Astrocyte (in vitro differentiated cells and primary cell): ENCODE measurements around the gene AKR1C3. TPM values are rescaled to one million over a fixed set of nuclear protein-coding genes. Genes with fewer than 3 reads are reported as not detected.

Experiments used
- DNase-seq: peaks from one replicate; pipeline ENCODE4 v3.0.0-alpha.2; 2010; ENCODE audit warnings: low read depth
- FAIRE-seq: peaks from 2 replicates; lab custom pipeline; 2011; peaks lifted over from hg19 to GRCh38; lab: Jason Lieb, UNC
- H2AFZ ChIP-seq: 2 replicates; pipeline ENCODE4 v1.6.0; 2012; ENCODE audit warnings: low read depth, low read length, inconsistent platforms
- H3K27ac ChIP-seq: 2 replicates; pipeline ENCODE4 v1.5.1; 2011; ENCODE audit warnings: low read depth, low read length, inconsistent platforms
- H3K27me3 ChIP-seq: 2 replicates; pipeline ENCODE4 v1.6.0; 2011; ENCODE audit warnings: low read length, inconsistent platforms; ENCODE audit not compliant: insufficient read depth
- H3K36me3 ChIP-seq: 2 replicates; pipeline ENCODE4 v1.5.1; 2011; ENCODE audit warnings: low read length, inconsistent platforms; ENCODE audit not compliant: insufficient read depth
- H3K4me1 ChIP-seq: 2 replicates; pipeline ENCODE4 v1.5.1; 2011; ENCODE audit warnings: low read length, inconsistent platforms; ENCODE audit not compliant: insufficient read depth
- H3K4me2 ChIP-seq: 2 replicates; pipeline ENCODE4 v1.6.0; 2012; ENCODE audit warnings: low read length, inconsistent platforms
- H3K4me3 ChIP-seq: 2 replicates; pipeline ENCODE4 v1.5.1; 2011; ENCODE audit warnings: low read depth, mild to moderate bottlenecking, low read length, inconsistent platforms; ENCODE audit not compliant: insufficient read depth
- H3K79me2 ChIP-seq: 2 replicates; pipeline ENCODE4 v1.6.0; 2012; ENCODE audit warnings: mild to moderate bottlenecking, low read length, inconsistent platforms; ENCODE audit not compliant: insufficient read depth
- H3K9ac ChIP-seq: 2 replicates; pipeline ENCODE4 v1.6.0; 2012; ENCODE audit warnings: mild to moderate bottlenecking, low read length, inconsistent platforms
- H3K9me3 ChIP-seq: 2 replicates; pipeline ENCODE4 v1.5.1; 2012; ENCODE audit warnings: low read depth, mild to moderate bottlenecking, low read length, inconsistent platforms; ENCODE audit not compliant: insufficient read depth
- H4K20me1 ChIP-seq: 2 replicates; pipeline ENCODE4 v1.6.0; 2012; ENCODE audit warnings: low read length, inconsistent platforms; ENCODE audit not compliant: insufficient read depth
- H3K27ac Mint-ChIP-seq: one replicate; pipeline ENCODE4 v1.8.0; 2021; ENCODE audit warnings: mild to moderate bottlenecking, mixed read lengths; ENCODE audit not compliant: unreplicated experiment
- H3K27me3 Mint-ChIP-seq: one replicate; pipeline ENCODE4 v1.8.0; 2021; ENCODE audit warnings: low read depth, mixed read lengths; ENCODE audit not compliant: unreplicated experiment
- H3K36me3 Mint-ChIP-seq: one replicate; pipeline ENCODE4 v1.8.0; 2021; ENCODE audit warnings: low read depth, mixed read lengths; ENCODE audit not compliant: unreplicated experiment
- H3K4me1 Mint-ChIP-seq: one replicate; pipeline ENCODE4 v1.8.0; 2021; ENCODE audit warnings: low read depth, mixed read lengths; ENCODE audit not compliant: unreplicated experiment
- H3K4me3 Mint-ChIP-seq: one replicate; pipeline ENCODE4 v1.8.0; 2021; ENCODE audit warnings: mild to moderate bottlenecking, moderate library complexity, mixed read lengths; ENCODE audit not compliant: unreplicated experiment
- H3K9me3 Mint-ChIP-seq: one replicate; pipeline ENCODE4 v1.8.0; 2021; ENCODE audit warnings: mild to moderate bottlenecking, mixed read lengths; ENCODE audit not compliant: unreplicated experiment
- CTCF ChIP-seq: IDR thresholded peaks from 2 replicates; pipeline ENCODE4 v1.5.1; 2011; ENCODE audit warnings: low read depth, mild to moderate bottlenecking, inconsistent platforms, low read length, moderate library complexity; ENCODE audit not compliant: insufficient read depth
- EZH2 ChIP-seq: IDR thresholded peaks from 2 replicates; pipeline ENCODE4 v1.6.1; 2012; ENCODE audit warnings: mild to moderate bottlenecking, low read length, inconsistent platforms; ENCODE audit not compliant: insufficient read depth
- total RNA-seq: library from RNA; stranded (reverse); gene quantifications from 2 replicates; pipeline ENCODE4 v1.2.1, GENCODE V29; 2021

AKR1C3 gene
- total RNA-seq, 1 donor from 2014 or later: 0.43 TPM

GRCh38 chr10:5103481-5103880, 9.3 kb downstream of the AKR1C3 start:
- H3K4me1 Mint-ChIP-seq: no peaks in the 10 kb centered on the region
- Histone ChIP-seq H3K4me2 (no peak overlapping the region), H3K27me3 (no peaks in the 10 kb centered on the region), H3K27ac (no peak overlapping the region), H3K9me3 (no peaks in the 10 kb centered on the region), H3K4me1 (no peaks in the 10 kb centered on the region), H4K20me1 (no peaks in the 10 kb centered on the region), H3K9ac (no peak overlapping the region), H2AFZ (no peak overlapping the region), H3K36me3 (no peaks in the 10 kb centered on the region), H3K79me2 (no peaks in the 10 kb centered on the region), H3K4me3 (no peak overlapping the region)
- H3K27ac Mint-ChIP-seq: no peak overlapping the region
- H3K4me3 Mint-ChIP-seq: no peak overlapping the region
- no peak for TF ChIP-seq CTCF
- TF ChIP-seq EZH2: no peak
- FAIRE-seq: no peak
- no peak for DNase-seq
- H3K36me3 Mint-ChIP-seq: no peaks in the 10 kb centered on the region
- H3K9me3 Mint-ChIP-seq: no peaks in the 10 kb centered on the region
- H3K27me3 Mint-ChIP-seq: peaks cover 3% of the 10 kb centered on the region

GRCh38 chr10:5105626-5106025, 11.4 kb downstream of the AKR1C3 start:
- H4K20me1 ChIP-seq: no peaks in the 10 kb centered on the region
- H3K4me1 ChIP-seq: no peaks in the 10 kb centered on the region
- H3K9ac ChIP-seq: no peak overlapping the region
- H3K79me2 ChIP-seq: no peaks in the 10 kb centered on the region
- no peak for TF ChIP-seq CTCF
- TF ChIP-seq EZH2: no peak
- H3K4me3 ChIP-seq: no peak overlapping the region
- Mint-ChIP-seq H3K4me3 (no peak overlapping the region), H3K27ac (no peak overlapping the region), H3K27me3 (no peaks in the 10 kb centered on the region), H3K9me3 (peaks cover 1% of the 10 kb centered on the region), H3K36me3 (no peaks in the 10 kb centered on the region), H3K4me1 (no peaks in the 10 kb centered on the region)
- no peak overlapping the region for H3K4me2 ChIP-seq
- no peak overlapping the region for H2AFZ ChIP-seq
- FAIRE-seq: no peak
- H3K36me3 ChIP-seq: no peaks in the 10 kb centered on the region
- no peak overlapping the region for H3K27ac ChIP-seq
- no peaks in the 10 kb centered on the region for H3K27me3 ChIP-seq
- DNase-seq: no peak
- H3K9me3 ChIP-seq: no peaks in the 10 kb centered on the region

GRCh38 chr10:5106553-5106952, 12.3 kb downstream of the AKR1C3 start:
- TF ChIP-seq EZH2: no peak
- no peak for TF ChIP-seq CTCF
- H3K4me1 Mint-ChIP-seq: no peaks in the 10 kb centered on the region
- no peak overlapping the region for H3K9ac ChIP-seq
- H3K27me3 Mint-ChIP-seq: no peaks in the 10 kb centered on the region
- DNase-seq (no peak), FAIRE-seq (no peak)
- H3K9me3 Mint-ChIP-seq: peaks cover 3% of the 10 kb centered on the region
- no peaks in the 10 kb centered on the region for H3K27me3 ChIP-seq
- H2AFZ ChIP-seq: no peak overlapping the region
- H3K27ac ChIP-seq: no peak overlapping the region
- no peaks in the 10 kb centered on the region for H3K4me1 ChIP-seq
- H3K4me3 Mint-ChIP-seq: no peak overlapping the region
- H3K4me2 ChIP-seq: no peak overlapping the region
- H3K4me3 ChIP-seq: no peak overlapping the region
- no peaks in the 10 kb centered on the region for H4K20me1 ChIP-seq
- H3K27ac Mint-ChIP-seq: no peak overlapping the region
- no peaks in the 10 kb centered on the region for H3K79me2 ChIP-seq
- no peaks in the 10 kb centered on the region for H3K36me3 Mint-ChIP-seq
- no peaks in the 10 kb centered on the region for H3K36me3 ChIP-seq
- H3K9me3 ChIP-seq: no peaks in the 10 kb centered on the region
